ENCODE data around the gene NOS1AP.

DNA sequence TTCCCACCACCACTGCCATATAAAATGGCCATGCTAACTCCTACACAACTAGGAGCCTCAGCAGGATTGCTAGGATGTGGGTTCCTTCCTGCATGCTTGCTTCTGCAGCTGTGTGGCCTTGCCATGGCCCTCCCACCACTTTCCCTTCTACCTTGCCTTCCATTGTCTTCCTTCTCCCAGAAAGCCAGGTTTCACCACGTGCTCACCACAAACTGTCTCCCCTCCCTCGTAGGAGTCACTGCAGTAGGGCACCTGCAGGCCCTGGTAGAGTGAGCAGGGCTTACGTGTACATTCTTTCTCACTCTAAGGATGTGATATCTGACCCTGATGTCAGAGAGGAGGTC, 315.8 kb downstream of the NOS1AP start:
- TF ChIP-seq, protein P1, sequence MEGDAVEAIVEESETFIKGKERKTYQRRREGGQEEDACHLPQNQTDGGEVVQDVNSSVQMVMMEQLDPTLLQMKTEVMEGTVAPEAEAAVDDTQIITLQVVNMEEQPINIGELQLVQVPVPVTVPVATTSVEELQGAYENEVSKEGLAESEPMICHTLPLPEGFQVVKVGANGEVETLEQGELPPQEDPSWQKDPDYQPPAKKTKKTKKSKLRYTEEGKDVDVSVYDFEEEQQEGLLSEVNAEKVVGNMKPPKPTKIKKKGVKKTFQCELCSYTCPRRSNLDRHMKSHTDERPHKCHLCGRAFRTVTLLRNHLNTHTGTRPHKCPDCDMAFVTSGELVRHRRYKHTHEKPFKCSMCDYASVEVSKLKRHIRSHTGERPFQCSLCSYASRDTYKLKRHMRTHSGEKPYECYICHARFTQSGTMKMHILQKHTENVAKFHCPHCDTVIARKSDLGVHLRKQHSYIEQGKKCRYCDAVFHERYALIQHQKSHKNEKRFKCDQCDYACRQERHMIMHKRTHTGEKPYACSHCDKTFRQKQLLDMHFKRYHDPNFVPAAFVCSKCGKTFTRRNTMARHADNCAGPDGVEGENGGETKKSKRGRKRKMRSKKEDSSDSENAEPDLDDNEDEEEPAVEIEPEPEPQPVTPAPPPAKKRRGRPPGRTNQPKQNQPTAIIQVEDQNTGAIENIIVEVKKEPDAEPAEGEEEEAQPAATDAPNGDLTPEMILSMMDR (conservative IDR thresholded peaks at IDR 0.05; ENCODE audit: low read length), result no peak
- TF ChIP-seq EZH2phosphoT487 (IDR thresholded peaks at IDR 0.05; ENCODE audit: borderline replicate concordance, low read depth, low read length), result no peak

All from OCI-LY7 (cell line).